HL-60 (cell line): ENCODE measurements around the gene LRRC49.

Experiments used
- CTCF ChIP-seq: IDR thresholded peaks from one replicate; pipeline ENCODE4 v1.5.1; 2011; ENCODE audit warnings: low read length, control low read depth, inconsistent platforms; ENCODE audit not compliant: insufficient read depth
- GABPA ChIP-seq: IDR thresholded peaks from 2 replicates; pipeline ENCODE4 v1.6.1; 2012; ENCODE audit warnings: low read depth
- POLR2AphosphoS5 ChIP-seq: IDR thresholded peaks from 2 replicates; pipeline ENCODE4 v1.6.1; 2012; ENCODE audit warnings: low read depth
- SPI1 ChIP-seq: IDR thresholded peaks from 2 replicates; pipeline ENCODE4 v1.6.1; 2012; ENCODE audit warnings: low read depth, mild to moderate bottlenecking, borderline replicate concordance

- TF ChIP-seq CTCF (no peak), GABPA (no peak), SPI1 (no peak), POLR2AphosphoS5 (no peak)
These were observed 201.5 kb downstream of the LRRC49 start for GRCh38 chr15:71094137-71094536.
